Lower leg skin (tissue), 3 donors: ENCODE measurements around the gene BCAM.

Experiments
- POLR2A ChIP-seq, 2 donors: fragments of 450-650 bp; IDR thresholded peaks; one replicate each; pipeline ENCODE4 v1.6.1; 2016 to 2017; ENCODE audit warnings: antibody characterized with exemption in 2 of 2, mild to moderate bottlenecking in 1 of 2, moderate library complexity in 1 of 2
- TF ChIP-seq, protein P1 (sequence below), 3 donors: fragments of 450-650 bp; IDR thresholded peaks; one replicate each; pipeline ENCODE4 v1.5.1; 2016; ENCODE audit warnings: antibody characterized with exemption in 3 of 3, mild to moderate bottlenecking in 3 of 3, moderate library complexity in 2 of 3

DNA sequence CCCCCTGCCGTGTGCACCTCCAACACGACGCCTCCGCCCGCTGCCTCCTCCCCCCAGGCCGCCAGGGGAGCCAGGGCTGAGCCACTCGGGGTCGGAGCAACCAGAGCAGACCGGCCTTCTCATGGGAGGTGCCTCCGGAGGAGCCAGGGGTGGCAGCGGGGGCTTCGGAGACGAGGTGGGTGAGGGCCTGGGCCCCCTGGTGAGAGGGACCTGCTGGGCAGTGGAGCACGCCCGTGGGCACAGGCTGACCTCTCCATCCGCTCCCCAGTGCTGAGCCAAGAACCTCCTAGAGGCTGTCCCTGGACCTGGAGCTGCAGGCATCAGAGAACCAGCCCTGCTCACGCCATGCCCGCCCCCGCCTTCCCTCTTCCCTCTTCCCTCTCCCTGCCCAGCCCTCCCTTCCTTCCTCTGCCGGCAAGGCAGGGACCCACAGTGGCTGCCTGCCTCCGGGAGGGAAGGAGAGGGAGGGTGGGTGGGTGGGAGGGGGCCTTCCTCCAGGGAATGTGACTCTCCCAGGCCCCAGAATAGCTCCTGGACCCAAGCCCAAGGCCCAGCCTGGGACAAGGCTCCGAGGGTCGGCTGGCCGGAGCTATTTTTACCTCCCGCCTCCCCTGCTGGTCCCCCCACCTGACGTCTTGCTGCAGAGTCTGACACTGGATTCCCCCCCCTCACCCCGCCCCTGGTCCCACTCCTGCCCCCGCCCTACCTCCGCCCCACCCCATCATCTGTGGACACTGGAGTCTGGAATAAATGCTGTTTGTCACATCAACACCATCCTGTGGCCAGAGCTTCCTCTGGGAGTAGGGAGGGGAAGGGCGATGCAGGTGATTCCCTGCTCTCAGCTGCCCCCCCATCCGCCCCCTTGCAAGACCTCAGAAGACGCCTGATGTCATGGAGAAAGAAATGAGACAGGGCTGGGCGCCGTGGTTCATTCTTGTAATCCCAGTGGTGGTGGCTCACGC lies 12.0 kb downstream of the BCAM start:
- TF ChIP-seq, protein P1, sequence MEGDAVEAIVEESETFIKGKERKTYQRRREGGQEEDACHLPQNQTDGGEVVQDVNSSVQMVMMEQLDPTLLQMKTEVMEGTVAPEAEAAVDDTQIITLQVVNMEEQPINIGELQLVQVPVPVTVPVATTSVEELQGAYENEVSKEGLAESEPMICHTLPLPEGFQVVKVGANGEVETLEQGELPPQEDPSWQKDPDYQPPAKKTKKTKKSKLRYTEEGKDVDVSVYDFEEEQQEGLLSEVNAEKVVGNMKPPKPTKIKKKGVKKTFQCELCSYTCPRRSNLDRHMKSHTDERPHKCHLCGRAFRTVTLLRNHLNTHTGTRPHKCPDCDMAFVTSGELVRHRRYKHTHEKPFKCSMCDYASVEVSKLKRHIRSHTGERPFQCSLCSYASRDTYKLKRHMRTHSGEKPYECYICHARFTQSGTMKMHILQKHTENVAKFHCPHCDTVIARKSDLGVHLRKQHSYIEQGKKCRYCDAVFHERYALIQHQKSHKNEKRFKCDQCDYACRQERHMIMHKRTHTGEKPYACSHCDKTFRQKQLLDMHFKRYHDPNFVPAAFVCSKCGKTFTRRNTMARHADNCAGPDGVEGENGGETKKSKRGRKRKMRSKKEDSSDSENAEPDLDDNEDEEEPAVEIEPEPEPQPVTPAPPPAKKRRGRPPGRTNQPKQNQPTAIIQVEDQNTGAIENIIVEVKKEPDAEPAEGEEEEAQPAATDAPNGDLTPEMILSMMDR (IDR thresholded peaks at IDR 0.05), result no peak
- TF ChIP-seq POLR2A (IDR thresholded peaks at IDR 0.05), result no peak
